ENCODE results near the gene CDK5RAP1. TPM values are rescaled to one million over a fixed set of nuclear protein-coding genes. Genes with fewer than 3 reads are reported as not detected.
A peak's percentile ranks its signal among the peaks of the same experiment; 100 is the strongest.

Gene CDK5RAP1
- total and polyA plus RNA-seq, 4 experiments from 2014 or later, result 39.8 to 51.8 (median 46.4) TPM

DNA sequence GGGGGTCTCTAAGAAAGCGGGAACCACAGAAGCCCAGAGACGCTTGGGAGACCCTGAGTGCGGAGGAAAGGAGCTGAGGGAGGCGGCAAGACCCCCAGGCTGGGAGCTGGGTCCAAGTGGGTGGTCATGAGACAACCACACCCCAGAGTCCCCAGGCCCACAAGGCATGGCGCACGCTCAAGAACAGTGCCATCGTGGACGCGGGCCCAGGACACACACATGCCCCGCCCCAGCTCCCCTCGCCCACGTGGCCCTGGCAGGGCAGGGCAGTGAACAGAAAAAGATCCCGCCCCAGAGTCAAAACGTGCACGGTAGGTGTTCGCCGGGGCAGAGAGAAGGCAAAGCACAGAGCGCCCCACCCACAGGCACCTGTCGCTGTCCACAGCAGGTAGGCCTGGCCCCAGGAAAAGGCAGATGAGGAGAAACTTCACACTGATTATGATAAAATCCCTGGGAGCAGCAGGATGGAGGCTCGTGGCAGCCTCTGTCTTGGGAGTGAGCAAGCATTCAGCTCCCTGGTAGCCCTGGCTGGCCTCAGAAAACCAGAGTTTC is 68.3 kb downstream of the CDK5RAP1 start:
- Mint-ChIP-seq H3K36me3 (no peaks in the 10 kb centered on the region), H3K4me1 (peaks cover 0 to 3% (median 0%) of the 10 kb centered on the region in 4 donors), H3K9me3 (peaks cover 0 to 3% (median 0%) of the 10 kb centered on the region in 8 donors), H3K27ac (no peak overlapping the region), H3K27me3 (peaks cover 0 to 4% of the 10 kb centered on the region in 2 donors), H3K4me3 (no peak overlapping the region)
- Histone ChIP-seq H3K4me1 (ENCODE audit: insufficient read depth, low read length) (no peaks in the 10 kb centered on the region), H3K9me3 (ENCODE audit: control insufficient read depth in 1 of 2, low read length in 2 of 2) (no peaks in the 10 kb centered on the region), H3K27ac (ENCODE audit: low read depth, low read length) (no peak overlapping the region), H3K36me3 (ENCODE audit: insufficient read depth, low read length) (no peaks in the 10 kb centered on the region), H3K27me3 (ENCODE audit: insufficient read depth, low read length) (no peaks in the 10 kb centered on the region), H3K4me3 (ENCODE audit: low read length in 2 of 2) (no peak overlapping the region)
- intact Hi-C loops (cut with micrococcal nuclease), result no loop called here
- ChIA-PET CTCF (ENCODE audit: partially characterized antibody) (no interaction called here), POLR2A (ENCODE audit: partially characterized antibody) (no interaction called here)
- DNase-seq, result no peak

GRCh38 chr20:33328157-33329137 is 72.9 kb downstream of the CDK5RAP1 start:
- Histone ChIP-seq H3K36me3 (ENCODE audit: insufficient read depth, low read length) (no peaks in the 10 kb centered on the region), H3K9me3 (ENCODE audit: control insufficient read depth in 1 of 2, low read length in 2 of 2) (no peaks in the 10 kb centered on the region), H3K27ac (ENCODE audit: low read depth, low read length) (no peak overlapping the region), H3K4me3 (ENCODE audit: low read length in 2 of 2) (no peak overlapping the region), H3K4me1 (ENCODE audit: insufficient read depth, low read length) (no peaks in the 10 kb centered on the region), H3K27me3 (ENCODE audit: insufficient read depth, low read length) (no peaks in the 10 kb centered on the region)
- Mint-ChIP-seq H3K9me3 (no peaks in the 10 kb centered on the region), H3K27me3 (peaks cover 2 to 4% of the 10 kb centered on the region in 2 donors), H3K4me1 (no peaks in the 10 kb centered on the region), H3K4me3 (peak overlapping the region in 1 of 8 donors; percentile 71), H3K27ac (no peak overlapping the region), H3K36me3 (no peaks in the 10 kb centered on the region)
- ChIA-PET POLR2A (ENCODE audit: partially characterized antibody) (no interaction called here), CTCF (ENCODE audit: partially characterized antibody) (interaction anchor here (0.6 to 1.1 kb wide), 3 partner anchors 29 to 424 kb away, joined by 3 to 4 read pairs (median 4); no protein-coding TSS in a partner anchor)
- DNase-seq, result no peak
- intact Hi-C loops (cut with micrococcal nuclease), result no loop called here

DNA sequence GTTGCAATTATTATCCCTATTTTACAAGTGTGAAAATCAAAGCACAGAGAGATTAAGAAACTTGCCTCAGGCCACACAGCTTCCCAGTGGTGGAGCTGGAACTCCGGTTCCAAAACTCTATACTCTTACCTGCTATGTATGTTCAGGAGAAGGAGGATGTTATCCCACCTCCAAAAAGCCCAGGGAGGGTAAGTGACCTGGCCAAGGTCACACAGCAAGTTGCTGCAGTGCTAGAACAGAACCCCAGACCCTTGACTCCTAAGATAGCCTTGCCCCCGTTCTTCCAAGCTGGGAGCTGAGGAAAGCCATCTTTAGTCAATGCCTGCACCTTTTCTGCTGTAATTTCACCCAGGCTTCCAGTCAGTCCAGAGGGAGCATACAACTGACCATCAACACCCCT is 76.0 kb downstream of the CDK5RAP1 start:
- Histone ChIP-seq H3K9me3 (ENCODE audit: control insufficient read depth in 1 of 2, low read length in 2 of 2) (no peaks in the 10 kb centered on the region), H3K27me3 (ENCODE audit: insufficient read depth, low read length) (no peaks in the 10 kb centered on the region), H3K4me1 (ENCODE audit: insufficient read depth, low read length) (no peaks in the 10 kb centered on the region), H3K4me3 (ENCODE audit: low read length in 2 of 2) (no peak overlapping the region), H3K36me3 (ENCODE audit: insufficient read depth, low read length) (no peaks in the 10 kb centered on the region), H3K27ac (ENCODE audit: low read depth, low read length) (no peak overlapping the region)
- peak overlapping the region in 1 of 7 donors; percentile 52 for H3K27ac Mint-ChIP-seq
- intact Hi-C loops (cut with micrococcal nuclease), result no loop called here
- DNase-seq, result no peak
- H3K4me3 Mint-ChIP-seq, result no peak overlapping the region
- peaks cover 0 to 4% of the 10 kb centered on the region in 2 donors for H3K36me3 Mint-ChIP-seq
- ChIA-PET POLR2A (ENCODE audit: partially characterized antibody) (no interaction called here), CTCF (ENCODE audit: partially characterized antibody) (no interaction called here)
- H3K4me1 Mint-ChIP-seq, result no peaks in the 10 kb centered on the region
- peaks cover 0 to 2% (median 0%) of the 10 kb centered on the region in 8 donors for H3K9me3 Mint-ChIP-seq
- peaks cover 2 to 11% of the 10 kb centered on the region in 2 donors for H3K27me3 Mint-ChIP-seq

DNA sequence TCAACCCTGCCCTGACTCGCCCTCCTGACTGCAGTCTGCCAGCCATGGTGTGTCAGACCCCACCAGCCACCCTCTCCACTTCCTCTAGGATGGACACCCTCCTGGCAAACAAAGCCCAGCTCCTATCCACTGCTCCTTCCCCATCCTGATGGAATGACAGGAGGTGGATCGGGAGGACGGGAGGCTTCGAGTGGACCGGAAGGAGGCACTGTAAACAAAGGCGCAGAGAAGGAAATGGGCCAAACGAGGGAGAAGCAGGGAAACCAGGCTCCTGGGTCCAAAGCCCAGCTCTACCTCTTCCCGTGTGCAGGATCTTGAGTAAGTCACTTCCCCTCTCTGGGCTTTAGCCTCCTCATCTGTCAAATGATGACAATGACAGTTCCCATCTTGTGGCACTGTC is 78.1 kb downstream of the CDK5RAP1 start:
- peaks cover 2 to 20% of the 10 kb centered on the region in 2 donors for H3K27me3 Mint-ChIP-seq
- intact Hi-C loops (cut with micrococcal nuclease), result no loop called here
- Histone ChIP-seq H3K4me3 (ENCODE audit: low read length in 2 of 2) (no peak overlapping the region), H3K9me3 (ENCODE audit: control insufficient read depth in 1 of 2, low read length in 2 of 2) (no peaks in the 10 kb centered on the region), H3K27me3 (ENCODE audit: insufficient read depth, low read length) (no peaks in the 10 kb centered on the region), H3K36me3 (ENCODE audit: insufficient read depth, low read length) (no peaks in the 10 kb centered on the region), H3K4me1 (ENCODE audit: insufficient read depth, low read length) (no peaks in the 10 kb centered on the region), H3K27ac (ENCODE audit: low read depth, low read length) (no peak overlapping the region)
- no peaks in the 10 kb centered on the region for H3K4me1 Mint-ChIP-seq
- ChIA-PET CTCF (ENCODE audit: partially characterized antibody) (no interaction called here), POLR2A (ENCODE audit: partially characterized antibody) (no interaction called here)
- H3K4me3 Mint-ChIP-seq, result no peak overlapping the region
- H3K36me3 Mint-ChIP-seq, result peaks cover 0 to 4% of the 10 kb centered on the region in 2 donors
- peaks cover 0 to 2% (median 0%) of the 10 kb centered on the region in 8 donors for H3K9me3 Mint-ChIP-seq
- no peak for DNase-seq
- no peak overlapping the region for H3K27ac Mint-ChIP-seq

DNA sequence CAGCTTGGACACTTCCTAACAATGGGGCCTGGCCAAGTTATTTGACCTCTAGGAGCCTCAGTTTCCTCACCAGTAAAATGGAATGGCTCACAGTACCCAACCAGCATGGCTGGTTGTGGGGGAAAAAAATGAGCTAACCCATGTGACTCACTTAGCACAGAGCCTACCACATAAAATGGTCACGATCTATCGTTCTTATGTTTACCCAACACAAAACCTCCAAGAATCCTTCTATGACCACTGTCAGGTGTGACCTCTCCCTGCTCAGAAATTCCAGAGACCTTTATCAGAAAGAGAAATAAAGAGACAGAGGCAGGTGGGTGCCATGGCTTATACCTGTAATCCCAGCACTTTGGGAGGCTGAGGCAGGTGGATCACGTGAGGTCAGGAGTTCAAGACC is 78.9 kb downstream of the CDK5RAP1 start:
- DNase-seq, result no peak
- Histone ChIP-seq H3K36me3 (ENCODE audit: insufficient read depth, low read length) (no peaks in the 10 kb centered on the region), H3K27ac (ENCODE audit: low read depth, low read length) (no peak overlapping the region), H3K27me3 (ENCODE audit: insufficient read depth, low read length) (no peaks in the 10 kb centered on the region), H3K4me1 (ENCODE audit: insufficient read depth, low read length) (no peaks in the 10 kb centered on the region), H3K9me3 (ENCODE audit: control insufficient read depth in 1 of 2, low read length in 2 of 2) (no peaks in the 10 kb centered on the region), H3K4me3 (ENCODE audit: low read length in 2 of 2) (no peak overlapping the region)
- H3K9me3 Mint-ChIP-seq, result peaks cover 0 to 2% (median 0%) of the 10 kb centered on the region in 8 donors
- CTCF ChIA-PET (ENCODE audit: partially characterized antibody), result no interaction called here
- POLR2A ChIA-PET (ENCODE audit: partially characterized antibody), result no interaction called here
- H3K36me3 Mint-ChIP-seq, result peaks cover 0 to 4% of the 10 kb centered on the region in 2 donors
- H3K4me1 Mint-ChIP-seq, result no peaks in the 10 kb centered on the region
- H3K4me3 Mint-ChIP-seq, result no peak overlapping the region
- intact Hi-C loops (cut with micrococcal nuclease), result no loop called here
- peaks cover 0 to 20% of the 10 kb centered on the region in 2 donors for H3K27me3 Mint-ChIP-seq
- no peak overlapping the region for H3K27ac Mint-ChIP-seq

DNA sequence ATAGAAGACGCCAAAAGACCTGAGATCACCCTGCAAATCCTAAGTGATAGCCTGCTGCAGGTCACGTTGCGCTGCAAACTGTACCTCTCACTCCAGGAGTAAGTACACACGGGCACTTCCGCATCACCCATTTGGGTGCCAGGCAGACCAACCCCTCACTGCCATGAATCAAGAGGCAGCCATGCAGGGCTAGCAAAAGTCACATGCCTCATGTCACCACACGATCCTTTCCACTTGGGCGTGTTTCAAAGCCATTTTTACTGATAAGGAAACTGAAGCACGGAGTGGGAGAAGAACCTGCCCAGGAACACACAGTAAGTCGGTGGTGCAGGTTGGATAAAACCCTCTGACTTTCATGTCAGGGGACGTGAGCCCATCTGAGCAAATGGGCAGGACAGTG is 81.3 kb downstream of the CDK5RAP1 start:
- Mint-ChIP-seq H3K4me3 (no peak overlapping the region), H3K9me3 (peaks cover 0 to 2% (median 0%) of the 10 kb centered on the region in 8 donors), H3K27ac (no peak overlapping the region), H3K27me3 (peaks cover 1 to 20% of the 10 kb centered on the region in 2 donors), H3K36me3 (peaks cover 0 to 4% of the 10 kb centered on the region in 2 donors), H3K4me1 (no peaks in the 10 kb centered on the region)
- intact Hi-C loops (cut with micrococcal nuclease), result no loop called here
- no peaks in the 10 kb centered on the region for H3K9me3 ChIP-seq (ENCODE audit: control insufficient read depth in 1 of 2, low read length in 2 of 2)
- DNase-seq, result no peak
- no peaks in the 10 kb centered on the region for H3K36me3 ChIP-seq (ENCODE audit: insufficient read depth, low read length)
- no peak overlapping the region for H3K4me3 ChIP-seq (ENCODE audit: low read length in 2 of 2)
- no peaks in the 10 kb centered on the region for H3K27me3 ChIP-seq (ENCODE audit: insufficient read depth, low read length)
- POLR2A ChIA-PET (ENCODE audit: partially characterized antibody), result no interaction called here
- H3K27ac ChIP-seq (ENCODE audit: low read depth, low read length), result no peak overlapping the region
- no peaks in the 10 kb centered on the region for H3K4me1 ChIP-seq (ENCODE audit: insufficient read depth, low read length)
- CTCF ChIA-PET (ENCODE audit: partially characterized antibody), result no interaction called here

DNA sequence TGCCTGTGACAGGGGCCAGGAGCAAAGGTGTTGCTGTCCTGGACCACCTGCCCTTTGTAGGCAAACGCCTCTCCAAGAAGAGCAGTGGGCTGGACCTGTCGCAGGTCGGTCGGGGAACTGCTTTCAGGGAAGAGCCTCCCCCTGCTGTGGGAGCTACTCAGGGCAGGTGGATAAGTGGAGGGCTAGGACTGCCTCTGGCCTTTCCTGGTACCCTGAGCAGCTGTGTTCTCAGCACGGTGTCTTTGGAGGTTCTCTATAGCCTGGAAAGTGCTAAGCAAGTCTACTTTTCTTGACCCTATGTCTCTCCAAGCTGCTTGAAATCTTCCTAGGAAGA is 83.3 kb downstream of the CDK5RAP1 start:
- peaks cover 1 to 20% of the 10 kb centered on the region in 2 donors for H3K27me3 Mint-ChIP-seq
- Histone ChIP-seq H3K4me3 (ENCODE audit: low read length in 2 of 2) (no peak overlapping the region), H3K9me3 (ENCODE audit: control insufficient read depth in 1 of 2, low read length in 2 of 2) (no peaks in the 10 kb centered on the region), H3K36me3 (ENCODE audit: insufficient read depth, low read length) (no peaks in the 10 kb centered on the region), H3K4me1 (ENCODE audit: insufficient read depth, low read length) (no peaks in the 10 kb centered on the region), H3K27ac (ENCODE audit: low read depth, low read length) (no peak overlapping the region), H3K27me3 (ENCODE audit: insufficient read depth, low read length) (no peaks in the 10 kb centered on the region)
- CTCF ChIA-PET (ENCODE audit: partially characterized antibody), result no interaction called here
- POLR2A ChIA-PET (ENCODE audit: partially characterized antibody), result no interaction called here
- H3K27ac Mint-ChIP-seq, result no peak overlapping the region
- H3K4me3 Mint-ChIP-seq, result no peak overlapping the region
- H3K4me1 Mint-ChIP-seq, result no peaks in the 10 kb centered on the region
- H3K9me3 Mint-ChIP-seq, result peaks cover 0 to 2% (median 0%) of the 10 kb centered on the region in 8 donors
- no peak for DNase-seq
- H3K36me3 Mint-ChIP-seq, result peaks cover 0 to 3% of the 10 kb centered on the region in 2 donors
- intact Hi-C loops (cut with micrococcal nuclease), result no loop called here
